Nucleus accumbens (tissue), 56 donors: ENCODE results near the gene UBE2U.
"Not testable (repeated sequence)": the region's sequence is repeated elsewhere in the genome, so short reads cannot be mapped to it uniquely, and the experiment has no call there.

Experiments
- DNase-seq, 56 donors: peaks; one replicate each; lab custom pipeline; 2025; lab: John Stamatoyannopoulos, UW

The UBE2U gene

DNA sequence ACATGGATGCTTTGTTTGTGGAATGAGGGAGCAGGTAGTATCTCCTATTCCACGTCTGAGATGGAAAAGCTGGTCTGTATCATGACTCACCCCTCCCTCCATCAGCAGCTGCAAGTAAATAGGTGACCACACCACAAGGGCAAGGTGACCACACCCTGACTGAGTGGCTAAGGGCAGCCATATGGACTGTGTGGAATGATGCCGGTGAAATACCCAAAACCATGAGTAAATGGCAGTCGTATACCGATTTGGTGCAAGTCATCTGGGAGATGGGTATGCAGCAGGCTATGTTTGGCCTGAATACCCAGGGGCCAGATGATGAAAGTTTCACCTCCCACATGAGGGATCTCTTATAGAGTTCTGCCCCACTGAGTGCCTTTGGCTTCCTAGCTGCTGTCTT, 15.8 kb upstream of the UBE2U start:
- no peak for DNase-seq

GRCh38 chr1:64192290-64192689, 11.1 kb upstream of the UBE2U start:
- no peak for DNase-seq

GRCh38 chr1:64194168-64195080, 9.0 kb upstream of the UBE2U start:
- peak in 16 of 56 donors; percentile 4 to 59 (median 16) for DNase-seq

- no peak for DNase-seq
Measured at GRCh38 chr1:64195081-64195395, 8.4 kb upstream of the UBE2U start.

- DNase-seq: peak in 32 of 56 donors; percentile 6 to 76 (median 30)
Measured at GRCh38 chr1:64196074-64196870, 7.2 kb upstream of the UBE2U start.

- DNase-seq: no peak
Measured at GRCh38 chr1:64197076-64197475, 6.3 kb upstream of the UBE2U start.

- DNase-seq: no peak
Measured at GRCh38 chr1:64199154-64199553, 4.3 kb upstream of the UBE2U start.

DNA sequence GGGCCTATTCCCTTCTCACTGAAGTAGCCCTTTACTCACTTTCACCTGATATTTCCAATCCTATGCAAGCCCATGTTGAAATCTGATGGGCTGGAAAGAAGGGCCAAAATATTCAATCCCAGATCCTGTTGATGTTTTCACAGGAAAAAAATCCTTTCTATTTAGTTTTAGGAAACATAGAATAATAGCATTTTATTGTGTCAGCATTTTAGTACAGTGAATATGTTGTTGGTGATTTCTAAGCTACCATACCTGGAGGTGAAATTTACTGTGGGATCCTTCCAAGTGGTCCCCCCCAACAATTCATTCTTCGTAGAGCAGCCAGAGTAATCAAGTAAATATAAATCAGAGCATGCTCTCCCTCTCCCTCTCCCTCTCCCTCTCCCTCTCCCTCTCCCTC, 3.4 kb upstream of the UBE2U start:
- DNase-seq: no peak

- no peak for DNase-seq
Measured at GRCh38 chr1:64209221-64209620, 5.8 kb downstream of the UBE2U start.

- no peak for DNase-seq
Measured at GRCh38 chr1:64212031-64212430, 8.6 kb downstream of the UBE2U start.

DNA sequence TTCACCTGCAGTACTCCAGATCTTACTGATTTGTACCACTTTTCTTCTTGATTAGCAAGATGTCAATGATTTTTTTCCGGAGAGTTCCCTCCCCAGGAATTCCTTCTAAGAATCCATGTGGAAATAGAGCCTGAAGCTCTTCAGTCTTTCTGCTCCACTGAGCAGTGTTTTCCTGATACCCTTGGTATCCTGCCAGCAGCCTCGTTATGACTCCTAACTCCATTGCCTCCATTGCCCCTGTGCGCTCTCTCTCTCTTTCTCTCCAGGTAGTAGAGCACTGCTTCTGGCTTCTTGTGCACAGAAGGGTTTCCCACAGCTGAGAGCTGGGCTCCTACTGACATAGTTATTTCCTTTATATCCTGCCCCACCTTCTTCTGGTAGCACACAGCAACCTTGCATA, 12.2 kb downstream of the UBE2U start:
- DNase-seq: peak in 3 of 56 donors; percentile 1 to 12 (median 12)

- DNase-seq: no peak
Measured at GRCh38 chr1:64220241-64220640, 16.8 kb downstream of the UBE2U start.

- DNase-seq: no peak
Measured at GRCh38 chr1:64223329-64224151, 20.1 kb downstream of the UBE2U start.

- not testable (repeated sequence) for DNase-seq
Measured at GRCh38 chr1:64224236-64224635, 20.8 kb downstream of the UBE2U start.

GRCh38 chr1:64228167-64228957, 24.9 kb downstream of the UBE2U start:
- no peak for DNase-seq

GRCh38 chr1:64229307-64229706, 25.9 kb downstream of the UBE2U start:
- no peak for DNase-seq

DNA sequence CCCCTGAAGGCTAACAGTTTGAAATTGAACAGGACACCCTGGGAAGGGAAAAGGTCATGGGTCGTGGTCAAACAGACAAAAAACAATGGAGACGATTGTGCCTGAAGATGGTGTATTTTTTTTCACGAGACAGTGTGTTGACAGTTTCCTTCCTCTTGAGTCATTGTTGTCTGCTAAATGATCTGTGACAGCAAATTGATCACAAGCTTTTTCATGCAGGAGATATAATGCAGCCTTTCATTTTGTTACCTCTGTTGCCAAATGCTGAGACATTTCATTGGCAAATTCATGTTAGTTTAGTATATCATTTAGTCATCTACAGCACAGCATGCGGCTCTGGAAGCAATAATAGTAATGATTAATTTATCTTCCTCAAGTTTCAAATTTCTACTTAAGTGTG, 27.7 kb downstream of the UBE2U start:
- no peak for DNase-seq

- no peak for DNase-seq
Measured at GRCh38 chr1:64231654-64232053, 28.2 kb downstream of the UBE2U start.

DNA sequence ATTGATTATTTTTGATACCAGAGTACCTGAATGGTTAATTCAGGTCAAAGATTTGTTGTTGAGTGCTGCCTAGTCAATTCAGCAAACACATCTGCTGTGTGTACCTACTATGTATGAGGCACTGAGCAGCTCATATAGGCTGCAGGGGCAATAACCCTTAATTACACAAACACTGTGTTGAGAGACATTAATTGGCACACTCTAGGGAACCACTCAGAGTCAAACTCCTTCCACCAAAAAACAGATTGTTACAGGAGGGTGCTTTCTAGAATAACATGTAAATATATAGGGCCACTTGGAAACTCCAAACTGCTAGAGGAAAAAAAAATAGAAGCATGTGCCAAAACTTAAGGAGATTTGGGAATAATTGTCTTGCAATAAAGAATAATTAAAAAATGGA, 31.3 kb downstream of the UBE2U start:
- DNase-seq: no peak

GRCh38 chr1:64235181-64235580, 31.8 kb downstream of the UBE2U start:
- DNase-seq: no peak
